KG1 (cell line): Measurements from ENCODE around the gene PCDHB14.
"Not testable (repeated sequence)": the region's sequence is repeated elsewhere in the genome, so short reads cannot be mapped to it uniquely, and the experiment has no call there.

Experiments used
- DNase-seq: peaks from one replicate; lab custom pipeline; 2025; lab: John Stamatoyannopoulos, UW

PCDHB14 gene

GRCh38 chr5:141210281-141210680 is 12.9 kb upstream of the PCDHB14 start:
- DNase-seq, result not testable (repeated sequence)

- not testable (repeated sequence) for DNase-seq
These were observed 12.3 kb upstream of the PCDHB14 start for GRCh38 chr5:141210849-141211248.

GRCh38 chr5:141213656-141214339 is 9.3 kb upstream of the PCDHB14 start, which contains the start of gene PCDHB13:
Gene PCDHB13, plus strand, starts transcription at chr5:141213919. Its CDS starts 205 bp downstream, at chr5:141214124.
- DNase-seq, result not testable (repeated sequence)

- not testable (repeated sequence) for DNase-seq
These were observed 8.6 kb upstream of the PCDHB14 start for GRCh38 chr5:141214583-141214982.

GRCh38 chr5:141215504-141215903 is 7.6 kb upstream of the PCDHB14 start:
- not testable (repeated sequence) for DNase-seq

GRCh38 chr5:141216035-141216434 is 7.1 kb upstream of the PCDHB14 start:
- not testable (repeated sequence) for DNase-seq

GRCh38 chr5:141224844-141225243 is 1.7 kb downstream of the PCDHB14 start:
- DNase-seq, result not testable (repeated sequence)

- DNase-seq, result not testable (repeated sequence)
These were observed 2.3 kb downstream of the PCDHB14 start for GRCh38 chr5:141225421-141225820.

GRCh38 chr5:141234109-141234667 is 11.0 kb downstream of the PCDHB14 start:
- DNase-seq, result no peak

GRCh38 chr5:141235922-141236321 is 12.8 kb downstream of the PCDHB14 start:
- DNase-seq, result not testable (repeated sequence)

GRCh38 chr5:141236516-141237313 is 13.6 kb downstream of the PCDHB14 start:
- DNase-seq, result no peak

- no peak for DNase-seq
These were observed 18.4 kb downstream of the PCDHB14 start for GRCh38 chr5:141241496-141241895.

GRCh38 chr5:141245250-141245717 is 22.1 kb downstream of the PCDHB14 start, which contains the start of gene PCDHB15:
Gene PCDHB15, plus strand, starts transcription at chr5:141245395. Its CDS starts 184 bp downstream, at chr5:141245579.
- no peak for DNase-seq

- DNase-seq, result not testable (repeated sequence)
These were observed 23.8 kb downstream of the PCDHB14 start for GRCh38 chr5:141246971-141247370.

GRCh38 chr5:141247434-141247833 is 24.3 kb downstream of the PCDHB14 start:
- not testable (repeated sequence) for DNase-seq

GRCh38 chr5:141250576-141250975 is 27.4 kb downstream of the PCDHB14 start:
- no peak for DNase-seq

GRCh38 chr5:141258464-141258863 is 35.3 kb downstream of the PCDHB14 start:
- DNase-seq, result no peak

- DNase-seq, result no peak
These were observed 35.8 kb downstream of the PCDHB14 start for GRCh38 chr5:141258948-141259347.

GRCh38 chr5:141260458-141261237 is 37.5 kb downstream of the PCDHB14 start:
- DNase-seq, result no peak

GRCh38 chr5:141261238-141261546 is 38.0 kb downstream of the PCDHB14 start:
- no peak for DNase-seq

- DNase-seq, result no peak
These were observed 46.1 kb downstream of the PCDHB14 start for GRCh38 chr5:141269195-141269594.

GRCh38 chr5:141272906-141273305 is 49.8 kb downstream of the PCDHB14 start:
- no peak for DNase-seq
